Heart left ventricle (tissue), 13 donors: ENCODE measurements around the gene GRIA3.

ENCODE experiments used
- CTCF ChIP-seq, 12 donors: fragments of 200-600 bp; sonication (generic) in 4 of 12; IDR thresholded peaks; one replicate each; pipeline versions ENCODE4 v1.5.0 to v1.8.0; 2018 to 2022; ENCODE audit warnings: antibody characterized with exemption in 12 of 12, mild to moderate bottlenecking in 5 of 12
- POLR2A ChIP-seq, 2 donors: fragments of 450-650 bp; IDR thresholded peaks; one replicate each; pipeline ENCODE4 v1.6.1; 2017; ENCODE audit warnings: antibody characterized with exemption in 2 of 2, mild to moderate bottlenecking in 2 of 2, moderate library complexity in 2 of 2
- donor health status: ischemic (EF 13 %, LVEDD 7.1; RV severe dilation, severe dysfunction).
- donor health status: DM: no; HTN: yes; CAD: no.
- donor health status: DM: no; HTN: no; CAD: no.
- donor health status: ischemic (EF 25% LVEDD 6.9; RV normal size, moderate dysfunction).
- donor health status: ischemic (EF 25% LVEDD 5.7; RV mildly dilated, moderate dysfunction).
- donor health status: ischemic (EF 35%, LVEDD 5.7; RV mildly dilated, moderate dysfunction).
- donor health status: nonischemic (EF 11% LVEDD 7.7; RV severe dilation, severe dysfunction).
- donor health status: DM: yes; HTN: yes; CAD: no.
- donor health status: PGD.
- donor health status: ischemic (EF 29% LVEDD 5.4; RV normal size, mild dysfunction).
- donor health status: nonischemic (EF 23%, LVEDD 6.1; RV moderate dilation, normal function).

GRCh38 chrX:123271902-123272301 lies 87.8 kb downstream of the GRIA3 start:
- no peak for TF ChIP-seq CTCF (IDR thresholded peaks at IDR 0.05)
- no peak for TF ChIP-seq POLR2A (IDR thresholded peaks at IDR 0.05)
